ENCODE measurements around the gene SERPINA9.
"Not testable (repeated sequence)": the region's sequence is repeated elsewhere in the genome, so short reads cannot be mapped to it uniquely, and the experiment has no call there.

The SERPINA9 gene

DNA sequence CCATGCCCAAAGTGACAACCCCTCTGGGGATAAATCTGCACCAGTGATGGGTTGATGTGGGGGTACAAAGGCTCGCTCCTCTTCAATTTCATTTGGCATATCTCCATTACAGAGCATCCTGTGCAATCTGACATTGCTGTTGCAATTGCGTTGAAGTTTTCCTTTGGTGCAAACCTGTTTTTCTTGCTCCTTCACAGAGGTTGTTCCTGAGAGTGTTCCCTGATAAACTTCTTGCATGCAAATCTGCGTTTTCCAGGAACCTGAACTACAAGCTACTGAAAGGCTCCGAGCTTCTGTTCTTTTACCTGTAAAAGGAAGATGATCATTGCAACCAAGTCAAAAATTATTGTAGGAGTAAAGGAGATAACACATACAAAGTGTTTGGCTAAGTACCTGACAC is 49.5 kb downstream of the SERPINA9 start:
- Mint-ChIP-seq H3K36me3 (ENCODE audit: insufficient read depth) (no peaks in the 10 kb centered on the region), H3K27me3 (peaks cover 64% of the 10 kb centered on the region), H3K27ac (ENCODE audit: low read depth) (no peak overlapping the region), H3K4me3 (no peak overlapping the region), H3K9me3 (no peaks in the 10 kb centered on the region), H3K4me1 (peaks cover 4% of the 10 kb centered on the region)
- no peak for DNase-seq (ENCODE audit: low spot score in 2 of 2)
- no peak for ATAC-seq (replicated peaks; ENCODE audit: extremely low read depth, poor library complexity, severe bottlenecking)

DNA sequence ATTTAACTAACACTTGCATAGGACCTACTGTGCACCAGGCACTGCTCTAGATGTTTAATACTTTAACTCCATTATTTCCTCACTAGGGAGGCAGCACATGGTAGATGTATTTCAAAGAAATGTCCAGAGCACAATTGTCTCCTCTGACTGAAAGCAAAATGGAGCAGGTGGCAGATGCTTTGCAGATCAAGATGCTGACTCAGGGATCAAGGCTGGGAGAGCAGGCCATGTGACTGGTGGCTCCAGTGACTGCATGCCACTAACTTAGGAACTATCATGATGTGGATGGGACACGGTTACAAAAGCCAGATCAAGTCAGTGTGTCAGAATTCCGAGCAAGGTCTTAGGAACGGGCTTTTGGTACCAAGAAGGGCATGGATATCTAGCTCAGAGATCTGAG is 51.6 kb downstream of the SERPINA9 start:
- H3K4me3 Mint-ChIP-seq = no peak overlapping the region
- H3K27me3 Mint-ChIP-seq = peaks cover 70% of the 10 kb centered on the region
- H3K36me3 Mint-ChIP-seq (ENCODE audit: insufficient read depth) = no peaks in the 10 kb centered on the region
- H3K9me3 Mint-ChIP-seq = no peaks in the 10 kb centered on the region
- H3K4me1 Mint-ChIP-seq = peaks cover 4% of the 10 kb centered on the region
- H3K27ac Mint-ChIP-seq (ENCODE audit: low read depth) = no peak overlapping the region
- no peak for DNase-seq (ENCODE audit: low spot score in 2 of 2)
- no peak for ATAC-seq (replicated peaks; ENCODE audit: extremely low read depth, poor library complexity, severe bottlenecking)

DNA sequence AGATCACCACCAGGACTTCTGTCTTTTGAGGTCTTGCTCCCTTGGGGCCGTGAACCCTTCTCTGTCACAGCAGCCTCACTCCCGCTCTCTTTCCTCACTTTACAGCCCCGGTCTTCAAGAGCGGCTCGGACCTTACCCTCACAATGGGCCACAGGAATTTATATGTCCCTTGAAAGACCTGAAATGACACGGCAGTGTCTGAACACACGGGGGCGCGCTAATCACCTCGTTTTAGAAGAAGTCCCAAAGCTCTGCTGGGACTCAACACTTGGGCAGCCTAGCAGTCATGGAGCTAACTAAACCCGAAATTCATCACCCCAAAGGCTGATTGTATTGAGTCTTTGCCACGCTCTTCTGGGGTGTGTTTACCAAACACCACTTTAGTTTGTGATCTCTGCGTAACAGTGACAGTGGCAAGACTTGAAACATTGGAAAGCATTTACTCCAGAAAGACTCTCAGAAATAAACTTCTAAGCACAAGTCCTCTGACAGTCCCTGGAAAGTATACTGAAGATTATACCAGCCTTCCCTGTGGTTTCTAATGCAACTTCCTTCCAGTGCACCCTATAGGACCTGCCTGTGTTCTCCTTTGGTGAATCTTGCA is 52.4 kb downstream of the SERPINA9 start:
- Mint-ChIP-seq H3K4me1 (peaks cover 4% of the 10 kb centered on the region), H3K27ac (ENCODE audit: low read depth) (no peak overlapping the region), H3K27me3 (peaks cover 62% of the 10 kb centered on the region), H3K36me3 (ENCODE audit: insufficient read depth) (no peaks in the 10 kb centered on the region), H3K9me3 (no peaks in the 10 kb centered on the region), H3K4me3 (no peak overlapping the region)
- no peak for DNase-seq (ENCODE audit: low spot score in 2 of 2)
- no peak for ATAC-seq (replicated peaks; ENCODE audit: extremely low read depth, poor library complexity, severe bottlenecking)

- H3K9me3 Mint-ChIP-seq = peaks cover under 1% of the 10 kb centered on the region
- no peak overlapping the region for H3K27ac Mint-ChIP-seq (ENCODE audit: low read depth)
- ATAC-seq (replicated peaks; ENCODE audit: extremely low read depth, poor library complexity, severe bottlenecking) (no peak), DNase-seq (ENCODE audit: low spot score in 2 of 2) (no peak)
- H3K4me3 Mint-ChIP-seq = no peak overlapping the region
- H3K27me3 Mint-ChIP-seq = peaks cover 49% of the 10 kb centered on the region
- no peaks in the 10 kb centered on the region for H3K36me3 Mint-ChIP-seq (ENCODE audit: insufficient read depth)
- peaks cover 4% of the 10 kb centered on the region for H3K4me1 Mint-ChIP-seq
Measured at GRCh38 chr14:94421316-94421715, 54.7 kb downstream of the SERPINA9 start.

DNA sequence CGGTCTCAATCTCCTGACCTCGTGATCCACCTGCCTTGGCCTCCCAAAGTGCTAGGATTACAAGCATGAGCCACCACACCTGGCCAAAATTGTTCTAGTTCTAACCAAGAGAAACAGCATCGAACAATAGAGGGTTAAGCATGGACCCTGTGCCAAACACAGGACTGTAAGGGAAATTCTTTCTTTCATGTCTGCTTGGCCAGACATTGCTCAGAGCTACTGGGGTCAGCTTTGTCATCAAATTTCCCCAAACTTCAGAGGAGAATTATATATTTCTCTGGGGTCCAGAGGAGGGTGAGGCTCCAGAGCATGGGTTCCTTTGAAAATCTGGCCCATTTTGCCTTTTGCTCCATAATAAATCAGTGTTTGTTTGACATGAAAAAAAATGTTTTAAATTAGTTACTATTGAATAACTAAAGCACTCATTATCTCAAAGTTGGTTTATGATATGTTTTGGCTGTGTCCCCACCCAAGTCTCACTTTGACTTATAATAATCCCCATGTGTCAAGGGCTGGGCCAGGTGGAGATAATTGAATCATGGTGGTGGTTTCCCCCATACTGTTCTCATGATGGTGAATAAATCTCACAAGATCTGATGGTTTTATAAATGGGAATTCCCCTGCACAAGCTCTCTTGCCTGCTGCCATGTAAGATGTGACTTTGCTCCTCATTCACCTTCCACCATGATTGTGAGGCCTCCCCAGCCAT is 58.3 kb downstream of the SERPINA9 start:
- not testable (repeated sequence) for DNase-seq (ENCODE audit: low spot score in 2 of 2); H3K36me3 Mint-ChIP-seq (ENCODE audit: insufficient read depth); ATAC-seq (replicated peaks; ENCODE audit: extremely low read depth, poor library complexity, severe bottlenecking); H3K4me1 Mint-ChIP-seq; H3K4me3 Mint-ChIP-seq; H3K27ac Mint-ChIP-seq (ENCODE audit: low read depth); H3K9me3 Mint-ChIP-seq
- peaks cover 36% of the 10 kb centered on the region for H3K27me3 Mint-ChIP-seq
